ENCODE measurements around the gene SSC5D. TPM values are rescaled to one million over a fixed set of nuclear protein-coding genes. Genes with fewer than 3 reads are reported as not detected.
"Not testable (repeated sequence)": the region's sequence is repeated elsewhere in the genome, so short reads cannot be mapped to it uniquely, and the experiment has no call there.

Gene SSC5D
- total RNA-seq, 2 experiments from 2014 or later = 0.50 to 2.7 TPM

DNA sequence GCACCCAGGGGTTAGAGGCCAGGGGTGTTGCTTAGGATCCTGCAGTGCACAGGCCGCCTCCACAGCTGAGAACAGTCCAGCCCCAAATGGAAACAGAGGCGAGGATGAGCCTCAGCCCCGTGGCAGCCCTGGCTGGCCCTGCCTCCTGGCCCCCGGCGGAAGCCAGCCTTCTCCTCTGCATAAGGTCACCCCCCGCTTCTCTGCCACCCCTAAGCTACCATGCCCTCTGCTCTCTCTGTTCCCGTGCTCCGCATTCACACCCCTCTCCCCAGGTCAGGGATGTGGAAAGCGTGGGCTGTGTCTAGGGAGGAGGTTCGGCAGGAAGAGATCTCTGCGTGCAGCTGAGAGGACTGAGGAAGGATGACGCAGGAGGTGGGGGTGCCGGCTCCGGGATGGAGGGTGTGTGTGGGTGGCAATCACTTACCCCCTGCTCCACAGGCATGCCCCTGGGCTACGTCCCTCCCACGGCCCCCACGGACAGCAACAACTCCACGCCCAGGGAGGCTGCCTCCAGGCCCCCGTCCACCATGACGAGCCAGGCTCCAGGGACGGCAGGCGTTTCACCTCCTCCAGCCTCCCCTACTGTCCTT is 6.0 kb downstream of the SSC5D start:
- BruUV-seq (replicated peaks) = no TSS peak
- no peak for DNase-seq (ENCODE audit: low spot score)
- Histone ChIP-seq H3K9me3 (ENCODE audit: low read length) (no peaks in the 10 kb centered on the region), H3K9me2 (ENCODE audit: insufficient read depth, low read length) (no peaks in the 10 kb centered on the region), H3K4me1 (ENCODE audit: insufficient read depth, low read length, poor library complexity, severe bottlenecking) (no peaks in the 10 kb centered on the region), H3K4me3 (ENCODE audit: low read depth, low read length, poor library complexity, severe bottlenecking) (no peak overlapping the region), H4K20me1 (ENCODE audit: insufficient read depth, low read length) (no peaks in the 10 kb centered on the region), H2AFZ (ENCODE audit: low read length) (no peak overlapping the region), H3K79me2 (ENCODE audit: insufficient read depth, low read depth, low read length) (no peaks in the 10 kb centered on the region), H3K36me3 (ENCODE audit: insufficient read depth, low read length) (no peaks in the 10 kb centered on the region), H3K27ac (ENCODE audit: low read depth, low read length, poor library complexity, severe bottlenecking) (no peak overlapping the region), H3K4me2 (ENCODE audit: low read length) (no peak overlapping the region)
- POLR2A ChIA-PET = no interaction called here
- no peak for TF ChIP-seq EZH2phosphoT487 (IDR thresholded peaks at IDR 0.05; ENCODE audit: borderline replicate concordance, low read depth, low read length)
- TF ChIP-seq, protein P1, sequence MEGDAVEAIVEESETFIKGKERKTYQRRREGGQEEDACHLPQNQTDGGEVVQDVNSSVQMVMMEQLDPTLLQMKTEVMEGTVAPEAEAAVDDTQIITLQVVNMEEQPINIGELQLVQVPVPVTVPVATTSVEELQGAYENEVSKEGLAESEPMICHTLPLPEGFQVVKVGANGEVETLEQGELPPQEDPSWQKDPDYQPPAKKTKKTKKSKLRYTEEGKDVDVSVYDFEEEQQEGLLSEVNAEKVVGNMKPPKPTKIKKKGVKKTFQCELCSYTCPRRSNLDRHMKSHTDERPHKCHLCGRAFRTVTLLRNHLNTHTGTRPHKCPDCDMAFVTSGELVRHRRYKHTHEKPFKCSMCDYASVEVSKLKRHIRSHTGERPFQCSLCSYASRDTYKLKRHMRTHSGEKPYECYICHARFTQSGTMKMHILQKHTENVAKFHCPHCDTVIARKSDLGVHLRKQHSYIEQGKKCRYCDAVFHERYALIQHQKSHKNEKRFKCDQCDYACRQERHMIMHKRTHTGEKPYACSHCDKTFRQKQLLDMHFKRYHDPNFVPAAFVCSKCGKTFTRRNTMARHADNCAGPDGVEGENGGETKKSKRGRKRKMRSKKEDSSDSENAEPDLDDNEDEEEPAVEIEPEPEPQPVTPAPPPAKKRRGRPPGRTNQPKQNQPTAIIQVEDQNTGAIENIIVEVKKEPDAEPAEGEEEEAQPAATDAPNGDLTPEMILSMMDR (conservative IDR thresholded peaks at IDR 0.05; ENCODE audit: low read length) = no peak
- CTCF ChIA-PET (ENCODE audit: unreplicated experiment) = no interaction called here
- intact Hi-C loops (cut with micrococcal nuclease; ENCODE audit: unreplicated experiment) = no loop called here

DNA sequence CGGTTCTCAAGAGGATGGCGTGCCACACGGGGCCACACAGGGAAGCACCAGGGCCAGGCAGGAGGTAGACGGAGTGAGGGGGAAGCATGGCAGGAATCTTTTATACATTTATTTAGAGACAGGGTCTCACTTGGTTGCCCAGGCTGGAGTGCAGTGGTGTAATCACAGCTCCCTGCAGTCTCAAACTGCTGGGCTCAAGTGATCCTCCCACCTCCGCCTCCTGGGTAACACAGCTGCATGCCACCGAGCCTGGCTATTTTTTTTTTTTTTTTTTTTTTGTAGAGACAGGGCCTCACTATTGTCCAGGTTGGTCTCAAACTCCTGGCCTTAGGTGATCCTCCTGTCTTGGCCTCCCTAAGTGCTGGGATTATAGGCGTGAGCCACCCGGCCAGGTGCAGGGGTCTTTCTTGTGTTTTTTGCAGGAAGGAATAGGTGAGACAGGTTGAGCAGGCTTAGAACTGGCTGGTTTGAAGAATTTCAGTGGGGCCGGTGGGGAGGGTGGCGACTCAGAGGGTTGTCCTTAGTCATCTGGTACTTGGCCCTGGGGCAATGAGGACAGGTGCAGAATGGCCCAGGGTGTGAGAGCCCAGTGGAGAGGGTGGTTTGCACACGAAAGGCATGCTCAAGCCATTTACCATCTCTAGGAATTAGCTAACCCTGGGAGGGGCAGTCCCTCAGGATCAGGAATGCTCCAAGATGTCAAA is 7.6 kb downstream of the SSC5D start:
- intact Hi-C loops (cut with micrococcal nuclease; ENCODE audit: unreplicated experiment) = no loop called here
- H3K9me2 ChIP-seq (ENCODE audit: insufficient read depth, low read length) = no peaks in the 10 kb centered on the region
- no peak overlapping the region for H3K4me3 ChIP-seq (ENCODE audit: low read depth, low read length, poor library complexity, severe bottlenecking)
- H3K27ac ChIP-seq (ENCODE audit: low read depth, low read length, poor library complexity, severe bottlenecking) = no peak overlapping the region
- H3K9me3 ChIP-seq (ENCODE audit: low read length) = no peaks in the 10 kb centered on the region
- no peak overlapping the region for H2AFZ ChIP-seq (ENCODE audit: low read length)
- no peaks in the 10 kb centered on the region for H3K4me1 ChIP-seq (ENCODE audit: insufficient read depth, low read length, poor library complexity, severe bottlenecking)
- no peak for TF ChIP-seq EZH2phosphoT487 (IDR thresholded peaks at IDR 0.05; ENCODE audit: borderline replicate concordance, low read depth, low read length)
- H4K20me1 ChIP-seq (ENCODE audit: insufficient read depth, low read length) = no peaks in the 10 kb centered on the region
- H3K4me2 ChIP-seq (ENCODE audit: low read length) = no peak overlapping the region
- no peak for DNase-seq (ENCODE audit: low spot score)
- POLR2A ChIA-PET = interaction anchor here (0.6 kb wide), 1 partner anchor 579 kb away, joined by 3 read pairs; no protein-coding TSS in a partner anchor
- H3K79me2 ChIP-seq (ENCODE audit: insufficient read depth, low read depth, low read length) = no peaks in the 10 kb centered on the region
- no TSS peak for BruUV-seq (replicated peaks)
- no peaks in the 10 kb centered on the region for H3K36me3 ChIP-seq (ENCODE audit: insufficient read depth, low read length)
- CTCF ChIA-PET (ENCODE audit: unreplicated experiment) = no interaction called here

DNA sequence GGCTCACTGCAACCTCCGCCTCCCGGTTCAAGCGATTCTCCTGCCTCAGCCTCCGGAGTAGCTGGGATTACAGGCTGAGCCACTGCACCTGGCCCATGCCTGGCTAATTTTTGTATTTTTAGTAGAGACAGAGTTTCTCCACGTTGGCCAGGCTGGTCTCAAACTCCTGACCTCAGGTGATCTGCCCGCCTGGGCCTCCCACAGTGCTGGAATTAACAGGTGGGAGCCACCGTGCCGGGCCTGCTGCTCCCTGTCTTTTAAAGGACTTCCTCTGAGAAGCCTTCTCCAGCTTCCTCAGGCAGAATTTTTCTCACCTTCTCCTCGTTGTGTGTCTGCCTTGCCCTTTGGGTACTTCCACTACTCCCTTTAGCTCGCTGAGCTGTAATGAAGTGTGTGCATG is 8.6 kb downstream of the SSC5D start:
- H3K4me1 ChIP-seq (ENCODE audit: insufficient read depth, low read length, poor library complexity, severe bottlenecking); POLR2A ChIA-PET: not testable (repeated sequence)

More for the DNA sequence above, 8.6 kb downstream of the SSC5D start:
- H3K4me2 ChIP-seq (ENCODE audit: low read length); H3K36me3 ChIP-seq (ENCODE audit: insufficient read depth, low read length); H2AFZ ChIP-seq (ENCODE audit: low read length); H3K9me3 ChIP-seq (ENCODE audit: low read length); H4K20me1 ChIP-seq (ENCODE audit: insufficient read depth, low read length); intact Hi-C loops (cut with micrococcal nuclease; ENCODE audit: unreplicated experiment); DNase-seq (ENCODE audit: low spot score); CTCF ChIA-PET (ENCODE audit: unreplicated experiment); H3K4me3 ChIP-seq (ENCODE audit: low read depth, low read length, poor library complexity, severe bottlenecking); BruUV-seq (replicated peaks); H3K79me2 ChIP-seq (ENCODE audit: insufficient read depth, low read depth, low read length); H3K9me2 ChIP-seq (ENCODE audit: insufficient read depth, low read length); H3K27ac ChIP-seq (ENCODE audit: low read depth, low read length, poor library complexity, severe bottlenecking): not testable (repeated sequence)

All from OCI-LY7 (cell line).